ELF-1 (cell line): Measurements from ENCODE around the gene PARD3.

Experiments
- DNase-seq: peaks from one replicate; pipeline ENCODE4 v3.0.0-alpha.2; 2016; ENCODE audit warnings: low read depth, low spot score

The PARD3 gene

GRCh38 chr10:34137201-34137600 is 677.9 kb downstream of the PARD3 start:
- DNase-seq: no peak

GRCh38 chr10:34135515-34135914 is 679.6 kb downstream of the PARD3 start:
- DNase-seq: no peak

GRCh38 chr10:34134602-34135001 is 680.5 kb downstream of the PARD3 start:
- no peak for DNase-seq

GRCh38 chr10:34133406-34133805 is 681.7 kb downstream of the PARD3 start:
- no peak for DNase-seq

GRCh38 chr10:34131152-34131551 is 683.9 kb downstream of the PARD3 start:
- DNase-seq: no peak

GRCh38 chr10:34127676-34128075 is 687.4 kb downstream of the PARD3 start:
- DNase-seq: no peak

- DNase-seq: no peak
These were observed 688.5 kb downstream of the PARD3 start for GRCh38 chr10:34126371-34127151.

- DNase-seq: no peak
These were observed 689.4 kb downstream of the PARD3 start for GRCh38 chr10:34125702-34126101.

- DNase-seq: peak; percentile 31
These were observed 690.5 kb downstream of the PARD3 start for GRCh38 chr10:34124522-34125035.

GRCh38 chr10:34121781-34122622 is 693.1 kb downstream of the PARD3 start:
- no peak for DNase-seq

GRCh38 chr10:34121125-34121753 is 693.9 kb downstream of the PARD3 start:
- no peak for DNase-seq

GRCh38 chr10:34119456-34119855 is 695.6 kb downstream of the PARD3 start:
- DNase-seq: peak; percentile 41

- DNase-seq: no peak
These were observed 698.3 kb downstream of the PARD3 start for GRCh38 chr10:34116681-34117271.

- no peak for DNase-seq
These were observed 698.9 kb downstream of the PARD3 start for GRCh38 chr10:34116220-34116641.

- DNase-seq: no peak
These were observed 700.2 kb downstream of the PARD3 start for GRCh38 chr10:34114914-34115313.

- peak; percentile 39 for DNase-seq
These were observed 701.4 kb downstream of the PARD3 start for GRCh38 chr10:34113504-34114225.

- DNase-seq: no peak
These were observed 702.8 kb downstream of the PARD3 start for GRCh38 chr10:34112171-34112782.

- DNase-seq: no peak
These were observed 703.9 kb downstream of the PARD3 start for GRCh38 chr10:34111179-34111578.

- DNase-seq: no peak
These were observed 705.0 kb downstream of the PARD3 start for GRCh38 chr10:34109952-34110702.

GRCh38 chr10:34109495-34109894 is 705.6 kb downstream of the PARD3 start:
- no peak for DNase-seq
